ENCODE results near the gene EXOSC3.
"Not testable (repeated sequence)": the region's sequence is repeated elsewhere in the genome, so short reads cannot be mapped to it uniquely, and the experiment has no call there.

Gene EXOSC3

DNA sequence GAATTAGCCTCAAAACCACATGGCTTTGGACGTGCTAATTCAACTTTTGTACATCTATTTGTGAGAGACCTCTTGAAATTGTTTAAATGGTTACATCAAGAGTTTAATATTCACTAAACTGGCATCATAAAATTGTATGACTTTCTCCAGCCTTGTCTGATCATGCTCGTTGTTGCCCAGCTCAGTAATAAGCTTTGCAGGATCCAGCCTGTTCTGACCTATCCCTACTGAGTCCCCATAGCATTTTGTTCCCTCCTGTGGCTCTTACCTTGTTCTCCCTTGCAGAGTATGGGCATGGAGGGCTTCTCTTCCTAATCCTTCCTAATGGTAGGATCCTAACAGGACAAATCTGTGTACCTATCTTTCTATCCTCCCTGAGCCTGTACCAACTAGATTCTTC lies 6.3 kb downstream of the EXOSC3 start:
- in situ Hi-C loops (cut with HindIII; ENCODE audit: low sequenced_read_pairs): no loop called here

GRCh38 chr9:37776328-37776727 lies 8.5 kb downstream of the EXOSC3 start:
- in situ Hi-C loops (cut with HindIII; ENCODE audit: low sequenced_read_pairs): no loop called here

- in situ Hi-C loops (cut with HindIII; ENCODE audit: low sequenced_read_pairs): no loop called here
These were observed 9.5 kb downstream of the EXOSC3 start for GRCh38 chr9:37775216-37775919.

DNA sequence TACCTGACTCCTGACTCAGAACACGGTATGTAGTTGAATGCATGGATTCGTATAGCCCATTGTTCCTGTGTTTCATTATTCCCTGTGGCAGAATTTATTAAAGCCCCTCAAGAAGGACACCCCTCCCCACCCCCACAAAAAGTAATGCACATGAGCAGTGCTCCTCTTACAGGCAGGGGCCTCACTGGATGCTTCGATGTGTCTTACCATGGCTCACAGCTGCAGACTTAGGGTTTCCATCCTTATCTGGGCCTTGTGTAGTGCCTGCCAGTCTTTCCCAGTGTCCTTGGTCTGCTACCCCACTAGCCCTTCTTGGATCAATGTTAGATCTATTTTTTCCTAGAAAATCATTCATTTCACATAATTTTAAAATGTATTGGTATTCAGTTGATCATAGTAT lies 14.9 kb downstream of the EXOSC3 start:
- in situ Hi-C loops (cut with HindIII; ENCODE audit: low sequenced_read_pairs): no loop called here

GRCh38 chr9:37769306-37769705 lies 15.6 kb downstream of the EXOSC3 start:
- in situ Hi-C loops (cut with HindIII; ENCODE audit: low sequenced_read_pairs): no loop called here

- in situ Hi-C loops (cut with HindIII; ENCODE audit: low sequenced_read_pairs): not testable (repeated sequence)
These were observed 19.6 kb downstream of the EXOSC3 start for GRCh38 chr9:37765263-37765662.

DNA sequence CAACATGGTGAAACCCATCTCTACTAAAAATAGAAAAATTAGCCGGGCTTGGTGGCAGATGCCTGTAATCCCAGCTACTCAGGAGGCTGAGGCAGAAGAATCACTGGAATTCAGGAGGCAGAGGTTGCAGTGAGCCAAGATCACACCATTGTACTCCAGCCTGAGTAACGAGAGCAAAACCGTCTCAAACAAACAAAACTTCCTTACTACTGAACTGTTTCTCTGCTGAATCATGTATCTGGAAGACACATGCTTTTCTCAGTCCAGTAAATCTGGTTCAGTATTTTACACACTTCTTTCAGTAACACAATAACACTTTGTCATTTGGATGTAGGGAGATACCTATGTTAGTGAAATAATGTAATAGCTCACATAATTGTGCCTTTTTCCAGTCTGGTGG lies 23.4 kb downstream of the EXOSC3 start:
- in situ Hi-C loops (cut with HindIII; ENCODE audit: low sequenced_read_pairs): no loop called here

DNA sequence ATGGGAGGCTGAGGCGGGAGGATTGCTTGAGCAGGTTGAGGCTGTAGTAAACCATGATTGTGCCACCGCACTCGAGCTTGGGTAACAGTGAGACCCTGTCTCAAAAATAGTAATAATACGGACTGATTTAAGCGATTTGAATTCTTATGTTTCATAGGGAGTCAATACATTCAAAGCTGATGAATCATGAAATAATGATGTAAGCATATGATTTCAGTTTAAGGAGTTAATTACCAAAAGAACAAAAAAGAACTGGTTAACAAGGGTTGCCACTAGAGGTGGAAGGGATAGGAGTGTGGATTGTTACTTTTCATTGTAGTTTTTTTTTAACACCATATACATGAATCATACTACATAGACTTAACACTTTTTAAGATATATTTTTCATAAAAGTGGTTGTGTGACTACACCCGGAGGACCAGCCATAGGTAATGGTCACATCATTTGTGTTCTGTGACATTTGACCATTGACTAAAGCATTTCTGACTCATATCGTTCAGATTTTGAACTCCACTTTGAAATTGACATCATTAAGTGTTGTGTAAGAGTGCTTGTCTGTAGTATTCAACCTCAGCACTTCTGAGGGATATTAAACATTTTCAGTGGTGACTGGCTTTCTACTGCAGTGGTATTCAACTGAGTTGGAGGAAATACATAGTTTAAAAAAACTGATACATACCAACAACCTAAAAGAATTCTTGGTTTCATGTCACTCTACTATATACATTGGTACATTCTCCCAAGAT lies 24.3 kb downstream of the EXOSC3 start:
- in situ Hi-C loops (cut with HindIII; ENCODE audit: low sequenced_read_pairs): no loop called here

GRCh38 chr9:37758747-37759146 lies 26.1 kb downstream of the EXOSC3 start:
- in situ Hi-C loops (cut with HindIII; ENCODE audit: low sequenced_read_pairs): no loop called here

GRCh38 chr9:37753489-37754190 lies 31.2 kb downstream of the EXOSC3 start, which contains the start of gene TRMT10B:
TRMT10B (plus strand) TSS chr9:37753805; CDS start chr9:37761932, 8,127 bp downstream.
- in situ Hi-C loops (cut with HindIII; ENCODE audit: low sequenced_read_pairs): no loop called here

GRCh38 chr9:37752642-37753488 lies 32.0 kb downstream of the EXOSC3 start:
- in situ Hi-C loops (cut with HindIII; ENCODE audit: low sequenced_read_pairs): no loop called here

GRCh38 chr9:37752112-37752511 lies 32.8 kb downstream of the EXOSC3 start:
- in situ Hi-C loops (cut with HindIII; ENCODE audit: low sequenced_read_pairs): not testable (repeated sequence)

GRCh38 chr9:37751704-37752103 lies 33.2 kb downstream of the EXOSC3 start:
- in situ Hi-C loops (cut with HindIII; ENCODE audit: low sequenced_read_pairs): not testable (repeated sequence)

DNA sequence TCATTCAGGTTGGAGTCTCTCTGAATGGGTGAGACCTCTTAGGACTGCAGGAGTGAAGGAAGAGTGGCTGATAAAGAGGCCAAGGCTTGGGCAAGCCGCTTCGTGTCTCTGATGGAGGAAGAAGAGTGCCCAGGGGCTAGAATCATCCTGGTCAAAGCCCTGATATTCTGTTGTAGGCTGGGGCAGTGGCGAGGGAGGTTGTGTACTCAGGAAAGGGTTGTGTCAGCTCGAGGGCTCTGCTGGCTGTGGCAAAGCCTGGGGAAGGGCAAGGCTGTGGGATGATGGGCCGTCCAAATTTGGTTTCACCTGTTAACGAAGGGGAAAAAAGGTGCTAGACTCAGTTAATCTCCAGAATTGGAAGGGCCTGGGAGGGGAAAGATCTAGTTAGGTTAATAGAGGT lies 33.7 kb downstream of the EXOSC3 start:
- in situ Hi-C loops (cut with HindIII; ENCODE audit: low sequenced_read_pairs): no loop called here

- in situ Hi-C loops (cut with HindIII; ENCODE audit: low sequenced_read_pairs): loop anchor here (10.0 kb wide), 1 partner anchor 46 kb away; no protein-coding TSS in a partner anchor
These were observed 35.7 kb downstream of the EXOSC3 start for GRCh38 chr9:37749129-37749528.

DNA sequence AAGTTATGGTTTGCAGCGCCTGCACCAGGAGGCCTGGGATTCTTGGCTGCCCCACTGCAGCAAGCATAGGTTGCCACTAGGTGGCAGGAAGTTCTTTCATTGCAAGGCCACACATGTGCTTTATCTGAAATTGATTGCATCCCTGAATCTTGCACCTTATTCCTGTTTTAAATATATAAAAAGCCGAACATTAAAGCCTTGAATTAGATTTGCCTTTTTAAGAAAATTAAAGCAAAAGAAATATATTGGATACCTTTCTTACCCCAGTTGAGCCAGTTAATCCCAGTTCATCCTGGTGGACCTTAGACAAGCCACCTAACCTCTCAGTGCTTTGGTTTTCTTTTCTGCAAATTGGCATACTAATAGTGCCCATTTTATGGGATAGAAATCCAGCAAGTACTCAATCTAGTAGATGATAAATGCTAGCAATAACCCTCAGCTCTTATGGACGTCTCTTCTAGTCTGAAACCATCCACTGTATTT lies 37.6 kb downstream of the EXOSC3 start:
- in situ Hi-C loops (cut with HindIII; ENCODE audit: low sequenced_read_pairs): loop anchor here (10.0 kb wide), 1 partner anchor 47 kb away; no protein-coding TSS in a partner anchor

- in situ Hi-C loops (cut with HindIII; ENCODE audit: low sequenced_read_pairs): loop anchor here (10.0 kb wide), 1 partner anchor 48 kb away; no protein-coding TSS in a partner anchor
These were observed 38.2 kb downstream of the EXOSC3 start for GRCh38 chr9:37746448-37747270.

DNA sequence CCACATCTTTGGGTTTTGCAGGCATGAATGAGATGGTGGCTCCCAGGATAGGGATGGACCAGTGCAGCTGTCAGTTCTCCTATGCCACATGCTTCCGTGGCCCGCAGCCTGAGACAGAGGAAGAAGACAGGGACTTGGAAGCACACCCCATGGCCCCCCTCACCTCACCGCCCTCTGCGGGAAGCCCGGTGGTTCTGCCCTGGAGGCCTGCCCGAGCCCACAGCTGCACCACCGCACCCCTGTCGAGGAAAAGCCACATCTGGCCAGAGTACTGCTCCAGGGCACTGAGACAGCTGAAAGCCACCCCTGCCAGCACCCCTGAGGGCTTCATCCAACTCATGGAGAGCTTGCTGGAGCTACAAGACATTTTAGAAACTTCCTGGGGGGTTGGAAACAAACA lies 38.9 kb downstream of the EXOSC3 start:
- in situ Hi-C loops (cut with HindIII; ENCODE audit: low sequenced_read_pairs): loop anchor here (10.0 kb wide), 1 partner anchor 49 kb away; no protein-coding TSS in a partner anchor

GRCh38 chr9:37740631-37741328 lies 44.1 kb downstream of the EXOSC3 start:
- in situ Hi-C loops (cut with HindIII; ENCODE audit: low sequenced_read_pairs): loop anchor here (10.0 kb wide), 1 partner anchor 54 kb away; no protein-coding TSS in a partner anchor
